NCI-H460 (cell line): ENCODE data around the gene PDZD4. TPM values are rescaled to one million over a fixed set of nuclear protein-coding genes. Genes with fewer than 3 reads are reported as not detected.

Experiments
- DNase-seq: peaks from one replicate; pipeline ENCODE4 v3.0.0-alpha.2; 2016; ENCODE audit warnings: low read depth; ENCODE audit errors: extremely low read depth
- total RNA-seq: library from RNA; depleted of rRNA; stranded (reverse); fragments of >200 nt; shearing (Covaris generic); gene quantifications from 2 replicates; pipeline ENCODE4 v1.2.3, GENCODE V29; 2014

The PDZD4 gene
- total RNA-seq, 1 experiment from 2014 or later = 1.1 TPM

- no peak for DNase-seq
These were observed 13.3 kb downstream of the PDZD4 start for GRCh38 chrX:153816831-153817690.

DNA sequence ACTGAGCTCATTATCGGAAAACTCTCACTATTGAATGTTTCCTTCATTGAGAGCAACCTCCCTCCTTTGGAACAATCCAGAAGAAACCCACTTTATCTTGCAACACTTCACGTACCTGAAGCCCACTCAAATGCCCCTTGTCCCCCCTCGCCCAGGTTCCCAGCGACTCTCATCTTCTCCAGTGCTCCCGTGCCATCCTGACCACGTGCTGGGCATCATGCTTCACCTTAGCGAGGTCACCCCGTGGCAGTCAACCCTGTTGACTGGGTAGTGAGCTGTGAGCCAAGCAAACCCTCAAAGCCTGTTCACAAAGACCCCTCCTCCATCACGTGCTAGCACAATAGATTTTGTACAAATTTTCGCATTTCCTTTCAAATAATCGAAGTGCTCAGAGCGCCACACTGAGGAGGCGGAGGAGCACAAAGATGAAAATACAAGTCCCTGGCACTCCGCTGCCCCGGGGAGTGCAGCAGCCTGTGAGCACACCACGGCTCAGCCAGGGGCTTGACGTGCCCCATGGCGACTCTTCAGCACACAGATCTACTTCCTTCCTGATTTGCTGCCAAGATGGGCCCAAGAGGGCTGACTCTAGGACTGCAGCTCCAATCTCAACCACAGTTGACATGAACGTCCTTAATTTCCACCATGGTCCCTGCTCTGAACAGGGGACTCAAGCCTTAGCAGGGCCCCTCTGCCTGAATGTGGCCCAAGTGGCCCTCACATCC lies 15.6 kb downstream of the PDZD4 start:
- DNase-seq = no peak

DNA sequence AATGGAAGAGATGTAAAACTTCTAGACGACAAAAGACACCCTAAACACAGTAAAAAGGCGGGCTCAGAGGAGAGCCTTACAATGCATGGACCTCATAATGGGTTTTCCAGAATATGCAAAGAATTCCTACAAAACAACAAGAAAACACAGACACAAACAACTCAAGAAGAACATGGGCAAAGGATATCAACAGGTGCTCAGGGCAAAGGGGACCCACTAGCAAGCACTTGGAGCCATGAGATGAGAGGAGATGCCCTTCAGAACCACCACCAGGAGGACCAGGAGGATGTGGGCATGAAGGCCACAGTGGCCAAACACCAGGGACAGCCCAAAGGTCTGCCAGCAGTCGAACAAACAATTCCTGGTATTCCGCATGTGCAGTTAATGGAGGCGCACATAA lies 17.2 kb downstream of the PDZD4 start:
- DNase-seq = no peak

DNA sequence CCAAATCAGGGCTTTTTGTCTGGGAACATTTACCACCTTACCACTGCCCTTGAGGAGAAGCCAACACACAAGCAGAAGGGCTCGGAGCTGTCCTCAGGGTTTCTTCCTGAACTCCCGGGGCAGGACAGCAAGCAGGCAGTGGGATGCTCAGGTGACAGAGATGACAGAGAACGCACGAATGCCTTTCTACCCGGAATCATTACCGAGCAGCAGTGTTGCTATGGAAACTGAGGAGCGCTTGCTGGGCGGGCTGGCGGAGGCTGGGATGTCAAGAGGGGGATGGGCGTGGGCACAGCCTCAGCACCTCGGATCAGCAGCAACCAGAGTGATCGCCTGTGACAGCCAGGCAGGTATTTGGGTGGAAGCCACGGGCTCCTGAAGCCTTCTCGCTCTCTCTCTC lies 18.1 kb downstream of the PDZD4 start:
- DNase-seq = no peak

GRCh38 chrX:153807976-153808375 lies 22.4 kb downstream of the PDZD4 start:
- DNase-seq = no peak

DNA sequence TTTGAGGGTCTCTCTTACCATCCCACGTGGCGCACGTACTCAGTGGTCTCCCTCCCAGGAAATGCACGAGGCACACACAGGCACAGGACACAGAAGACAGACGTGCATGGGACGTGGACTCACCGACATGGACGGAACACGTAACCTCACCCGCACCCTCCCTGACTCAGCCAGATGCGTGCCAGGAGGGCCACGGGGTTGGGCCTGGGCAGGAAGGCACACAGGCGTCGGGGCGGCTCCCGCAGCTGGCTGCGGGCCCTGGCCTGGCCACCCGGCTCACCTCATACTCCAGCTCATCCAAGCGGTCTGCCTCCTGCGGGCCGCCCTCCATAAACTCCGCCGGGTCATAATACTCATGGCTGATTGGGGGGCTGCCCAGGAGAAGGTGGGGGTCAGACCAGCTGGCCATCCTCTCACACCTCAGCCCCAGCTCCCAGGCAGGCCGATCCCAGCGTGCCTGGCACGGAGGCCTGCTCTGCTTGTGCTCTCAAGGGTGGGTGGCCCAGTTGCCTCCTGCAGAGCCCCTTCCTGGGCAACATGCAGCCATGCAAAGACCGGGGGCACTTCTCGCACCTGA lies 23.3 kb downstream of the PDZD4 start:
- DNase-seq = no peak

- no peak for DNase-seq
These were observed 24.9 kb downstream of the PDZD4 start for GRCh38 chrX:153805436-153805835.

DNA sequence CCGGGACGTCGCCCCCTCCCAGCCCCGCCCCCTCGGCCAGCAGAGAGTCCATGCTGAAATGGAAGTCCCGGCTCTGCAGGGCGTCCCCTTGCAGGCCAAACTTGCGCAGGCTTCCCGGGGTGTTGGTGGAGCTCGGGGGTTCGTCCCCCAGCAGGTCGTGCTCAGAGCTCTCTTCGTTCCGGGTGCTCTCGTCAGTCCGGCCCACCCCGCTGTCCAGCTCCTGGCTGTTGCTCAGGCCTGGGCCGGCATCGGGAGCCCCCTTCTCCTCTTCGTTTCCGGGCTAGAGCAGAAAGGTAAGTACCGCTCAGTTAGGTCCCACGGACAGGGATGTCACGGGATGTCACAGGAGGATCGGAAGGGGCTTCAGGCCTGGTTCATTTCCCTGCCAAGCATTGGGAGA lies 25.7 kb downstream of the PDZD4 start:
- DNase-seq = no peak

DNA sequence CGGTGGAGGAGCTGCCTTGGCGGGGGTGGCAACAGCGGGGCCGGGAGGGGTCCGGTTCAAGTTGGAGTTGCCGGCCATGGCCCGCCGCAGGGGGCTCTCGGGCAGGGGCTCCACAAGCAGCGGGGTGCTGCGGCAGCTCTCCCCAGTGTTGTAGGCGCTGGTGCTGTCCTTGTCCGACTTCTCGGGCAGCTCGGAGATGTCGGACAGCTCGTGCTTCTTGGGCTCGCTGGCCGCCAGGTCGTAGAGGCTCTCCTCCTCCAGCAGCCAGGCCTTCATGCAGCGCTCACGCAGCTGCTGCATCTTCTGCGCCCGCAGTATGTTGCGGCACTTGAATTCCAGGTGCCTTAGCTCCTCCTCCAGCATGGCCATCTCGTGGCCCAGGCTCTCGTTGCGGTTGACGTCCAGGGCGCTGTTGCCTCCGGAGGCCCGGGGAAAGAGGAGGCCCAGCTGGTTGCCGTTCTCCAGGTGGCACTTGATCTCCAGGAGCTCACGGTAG lies 26.2 kb downstream of the PDZD4 start:
- DNase-seq = no peak

DNA sequence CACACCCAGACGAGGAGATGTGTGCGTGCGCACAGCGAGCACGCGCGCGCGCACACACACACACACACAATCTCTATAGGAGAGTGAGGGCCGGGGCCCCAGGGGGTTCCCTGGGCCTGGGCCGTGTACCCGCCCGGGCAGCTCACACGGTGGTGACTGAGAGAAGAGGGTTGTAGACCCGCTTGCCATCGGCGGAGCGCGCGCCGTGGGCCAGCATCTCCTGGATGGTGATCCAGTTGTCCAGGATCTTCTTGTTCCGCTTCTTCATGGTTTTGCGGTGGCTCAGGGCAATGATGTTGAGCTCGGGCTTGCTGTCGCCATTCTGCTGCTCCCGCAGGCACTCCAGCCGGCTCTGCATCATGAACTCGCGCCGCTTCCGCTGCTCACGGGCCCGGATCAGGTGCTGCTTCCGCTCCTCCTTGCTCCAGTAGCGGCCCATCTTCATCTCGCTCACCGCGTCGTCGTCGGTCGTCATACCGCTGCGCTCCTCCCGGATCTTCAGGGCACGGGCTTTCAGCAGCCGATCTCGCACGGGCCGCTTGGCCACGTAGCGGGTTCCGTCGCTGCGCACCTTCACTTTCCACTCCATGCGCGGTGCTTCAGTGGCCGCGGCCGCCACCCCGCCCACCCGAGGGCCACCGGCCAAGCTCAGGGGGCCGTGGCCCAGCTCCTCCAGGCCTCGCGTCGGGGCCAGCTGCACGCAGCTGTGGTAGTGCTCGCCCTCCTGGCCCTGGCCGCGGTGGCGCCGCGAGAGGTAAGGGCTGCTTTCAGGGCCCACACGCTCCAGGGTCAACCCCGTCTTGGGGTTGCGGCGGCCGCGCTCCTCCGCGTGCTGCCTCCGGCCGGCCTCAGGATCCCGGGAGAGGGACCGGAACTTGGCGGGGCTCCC lies 26.9 kb downstream of the PDZD4 start:
- DNase-seq = no peak

DNA sequence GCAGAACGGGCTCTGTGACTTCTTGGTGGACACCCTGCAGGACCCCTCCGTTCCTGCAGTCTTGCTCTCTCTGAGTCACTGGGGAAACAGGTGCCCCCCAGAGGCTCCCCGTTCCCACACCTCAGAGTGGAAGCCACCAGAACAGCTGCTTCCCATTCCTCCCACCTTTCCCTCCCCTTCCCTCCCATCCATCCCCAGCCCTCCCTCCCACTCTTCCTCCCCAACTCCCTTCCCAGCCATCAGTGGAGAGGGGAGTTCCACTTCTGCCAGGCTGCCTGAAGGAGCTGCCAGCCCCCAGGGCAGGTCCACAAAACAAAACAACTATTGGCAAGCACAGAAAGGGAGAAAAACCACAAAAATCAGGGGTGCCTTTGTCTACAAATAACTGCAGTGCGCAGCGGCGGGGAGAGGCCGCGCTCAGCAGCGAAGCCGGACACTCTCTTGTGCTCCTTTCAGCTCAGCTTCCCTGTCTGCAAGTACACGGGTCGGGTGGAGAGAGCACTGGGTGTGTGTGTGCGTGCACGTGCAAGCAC lies 27.8 kb downstream of the PDZD4 start:
- DNase-seq = no peak

- no peak for DNase-seq
These were observed 28.7 kb downstream of the PDZD4 start for GRCh38 chrX:153801669-153802068.

- DNase-seq = no peak
These were observed 29.6 kb downstream of the PDZD4 start for GRCh38 chrX:153800746-153801145.

GRCh38 chrX:153800177-153800722 lies 30.1 kb downstream of the PDZD4 start:
- no peak for DNase-seq

- no peak for DNase-seq
These were observed 31.0 kb downstream of the PDZD4 start for GRCh38 chrX:153799326-153799725.

GRCh38 chrX:153797415-153798015 lies 32.8 kb downstream of the PDZD4 start:
- DNase-seq = no peak

DNA sequence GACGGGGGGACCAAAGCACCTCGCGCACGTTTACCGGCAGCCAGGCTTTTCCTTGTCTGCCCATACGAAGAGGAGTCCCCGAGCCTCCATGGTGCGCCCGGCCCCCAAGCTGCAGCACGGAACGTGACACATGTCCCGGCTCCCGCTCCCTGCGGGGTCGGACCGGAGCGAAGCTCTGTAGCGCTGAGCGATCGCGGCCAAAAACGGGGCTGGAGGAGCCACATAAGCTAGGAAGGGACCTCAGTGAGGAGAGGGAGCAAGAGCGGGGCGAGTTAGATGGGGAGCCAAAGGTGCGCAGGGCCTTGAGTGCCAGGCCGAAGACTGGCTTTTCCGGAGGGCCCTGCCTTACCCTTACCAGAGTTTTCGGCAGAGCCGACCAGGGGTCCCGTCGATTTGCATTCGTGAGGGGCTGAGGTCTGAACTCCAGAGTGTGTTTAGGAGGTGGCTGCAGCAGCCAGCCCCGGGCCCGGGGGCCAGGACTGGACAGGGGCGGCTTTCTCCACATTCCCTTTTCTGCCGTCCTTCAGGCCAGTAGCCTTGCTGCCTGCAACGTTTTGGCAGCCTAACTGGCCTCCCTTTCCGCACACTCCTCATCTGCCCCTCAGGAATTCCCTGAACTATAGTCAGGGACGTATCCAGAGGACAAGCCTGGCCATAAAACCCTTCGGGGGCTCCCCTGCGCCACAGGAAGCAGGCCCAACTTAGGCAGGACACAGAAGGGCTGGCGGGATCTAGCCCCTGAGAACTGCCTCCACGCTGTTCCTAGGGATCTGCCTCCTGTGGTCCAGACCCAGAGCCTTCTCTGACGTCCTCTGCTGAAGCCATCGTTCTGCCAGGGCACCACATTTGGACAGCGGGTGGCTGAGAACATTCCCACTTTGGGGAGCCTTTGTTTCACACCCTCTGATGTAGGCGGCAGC lies 35.2 kb downstream of the PDZD4 start:
- no peak for DNase-seq
